ENCODE measurements around the gene MESP1. TPM values are rescaled to one million over a fixed set of nuclear protein-coding genes. Genes with fewer than 3 reads are reported as not detected.

Gene MESP1
- polyA plus RNA-seq, 4 donors, result 0.69 to 1.1 (median 0.97) TPM; not detected in 1

DNA sequence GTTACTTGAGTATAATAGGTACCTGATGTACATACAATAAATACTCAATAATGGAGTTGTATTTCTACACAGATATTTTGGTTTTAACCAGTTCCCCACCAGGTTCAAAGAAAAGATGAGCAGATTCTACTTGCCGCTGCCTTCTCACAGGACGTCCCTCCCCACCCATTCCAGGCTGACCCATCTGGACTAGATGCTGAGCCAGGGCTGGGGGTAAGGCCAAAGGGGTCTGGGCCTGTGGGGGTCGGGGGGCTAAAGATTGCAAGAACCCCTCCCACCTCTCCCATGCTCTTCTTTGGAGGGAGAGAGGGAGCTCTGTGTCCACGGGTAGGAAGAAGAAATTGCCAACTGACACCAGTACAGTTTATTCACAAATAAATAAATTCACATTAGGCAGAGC lies 1.5 kb downstream of the MESP1 start:
- Histone ChIP-seq H3K27me3 (ENCODE audit: control insufficient read depth in 3 of 3, insufficient read depth in 3 of 3, low read length in 3 of 3) (peaks cover 0 to 29% (median 0%) of the 10 kb centered on the region in 3 donors), H3K27ac (ENCODE audit: low read depth in 1 of 3, low read length in 2 of 3) (no peak overlapping the region), H3K36me3 (ENCODE audit: control insufficient read depth in 3 of 3, insufficient read depth in 2 of 3, low read depth in 1 of 3, low read length in 3 of 3) (no peaks in the 10 kb centered on the region), H3K4me1 (ENCODE audit: control insufficient read depth in 3 of 3, insufficient read depth in 2 of 3, low read depth in 1 of 3, low read length in 2 of 3) (peaks cover 0 to 10% (median 0%) of the 10 kb centered on the region in 3 donors), H3K9me3 (ENCODE audit: control insufficient read depth in 2 of 2, insufficient read depth in 1 of 2, low read depth in 1 of 2, low read length in 1 of 2) (no peaks in the 10 kb centered on the region), H3K4me3 (ENCODE audit: low read depth in 1 of 3, low read length in 3 of 3) (no peak overlapping the region)
- FAIRE-seq, result no peak
- 62 to 75% (median 66%) methylated on average over 4 of the region's 4 CpGs for WGBS, 3 donors
- no peak for DNase-seq

DNA sequence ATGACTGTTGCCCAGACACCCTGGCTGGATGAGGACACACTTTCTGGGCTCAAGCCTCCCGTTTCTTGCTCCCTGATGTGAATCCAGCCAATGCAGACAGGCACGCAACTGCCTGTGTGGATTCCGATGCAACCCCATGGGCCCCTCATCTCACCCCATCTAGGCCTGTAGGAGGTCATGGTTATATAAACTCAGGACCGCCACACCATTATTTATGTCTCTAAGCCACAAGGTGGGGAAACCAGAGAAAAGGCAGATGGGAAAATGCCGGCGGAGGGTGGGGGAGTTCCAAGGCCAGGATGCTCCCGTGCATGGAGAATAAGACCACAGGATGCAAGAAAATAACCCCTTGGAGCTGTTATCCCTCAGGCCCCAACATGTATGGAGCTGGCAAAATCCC lies 2.0 kb downstream of the MESP1 start:
- no peaks in the 10 kb centered on the region for H3K36me3 ChIP-seq (ENCODE audit: control insufficient read depth in 3 of 3, insufficient read depth in 2 of 3, low read depth in 1 of 3, low read length in 3 of 3)
- H3K9me3 ChIP-seq (ENCODE audit: control insufficient read depth in 2 of 2, insufficient read depth in 1 of 2, low read depth in 1 of 2, low read length in 1 of 2), result no peaks in the 10 kb centered on the region
- H3K27ac ChIP-seq (ENCODE audit: low read depth in 1 of 3, low read length in 2 of 3), result no peak overlapping the region
- 84 to 92% (median 88%) methylated on average over 7 of the region's 7 CpGs for WGBS, 3 donors
- peaks cover 0 to 10% (median 0%) of the 10 kb centered on the region in 3 donors for H3K4me1 ChIP-seq (ENCODE audit: control insufficient read depth in 3 of 3, insufficient read depth in 2 of 3, low read depth in 1 of 3, low read length in 2 of 3)
- H3K27me3 ChIP-seq (ENCODE audit: control insufficient read depth in 3 of 3, insufficient read depth in 3 of 3, low read length in 3 of 3), result peaks cover 0 to 29% (median 0%) of the 10 kb centered on the region in 3 donors
- FAIRE-seq (no peak), DNase-seq (no peak)
- no peak overlapping the region for H3K4me3 ChIP-seq (ENCODE audit: low read depth in 1 of 3, low read length in 3 of 3)

DNA sequence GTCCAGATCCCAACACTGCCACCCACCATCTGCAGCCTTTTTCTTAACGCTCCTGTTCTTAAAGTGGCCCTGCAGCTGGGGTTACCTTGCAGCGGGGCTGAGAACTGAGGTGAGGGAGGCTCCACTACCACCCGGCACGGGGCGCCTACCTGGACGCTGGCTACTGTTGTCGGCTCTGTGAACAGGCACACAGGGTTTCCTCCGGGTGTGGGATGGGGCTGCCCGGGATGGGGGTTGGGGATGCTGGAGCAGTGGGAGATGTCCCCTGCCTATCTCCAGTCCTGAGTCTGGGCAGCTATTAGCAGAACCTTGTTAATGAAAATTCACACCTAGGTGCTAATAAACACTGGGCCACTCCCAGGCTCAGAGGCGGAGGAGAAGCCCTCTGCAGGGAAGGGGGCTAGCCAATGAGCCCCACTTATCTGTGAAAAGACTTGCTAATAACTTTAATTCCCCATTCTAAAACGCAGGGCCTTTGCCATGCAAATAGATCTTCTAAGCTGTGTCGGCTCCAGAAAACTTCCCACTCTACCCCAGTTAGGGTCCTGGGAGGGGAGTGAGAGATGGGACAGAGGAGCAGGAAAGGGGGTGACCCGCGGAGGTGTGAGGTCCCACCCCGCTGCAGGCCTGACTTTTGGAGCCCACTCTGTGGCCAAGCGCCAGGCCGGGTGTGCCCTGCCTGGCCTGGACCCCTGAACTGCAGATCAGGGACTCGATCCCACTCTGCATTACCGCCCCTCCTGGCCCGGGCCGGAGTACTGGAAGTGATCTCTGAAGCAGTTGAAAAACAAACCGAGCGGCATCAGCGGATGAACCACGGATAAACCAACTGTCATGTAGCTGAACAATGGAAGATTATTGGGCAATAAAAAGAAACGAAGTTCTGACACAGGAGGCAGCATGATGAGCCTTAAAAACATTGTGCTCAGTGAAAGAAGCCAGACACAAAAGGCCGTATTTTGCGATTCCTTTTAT lies 3.1 kb downstream of the MESP1 start:
- FAIRE-seq (no peak), DNase-seq (no peak)
- peaks cover 0 to 29% (median 0%) of the 10 kb centered on the region in 3 donors for H3K27me3 ChIP-seq (ENCODE audit: control insufficient read depth in 3 of 3, insufficient read depth in 3 of 3, low read length in 3 of 3)
- no peaks in the 10 kb centered on the region for H3K36me3 ChIP-seq (ENCODE audit: control insufficient read depth in 3 of 3, insufficient read depth in 2 of 3, low read depth in 1 of 3, low read length in 3 of 3)
- no peak overlapping the region for H3K4me3 ChIP-seq (ENCODE audit: low read depth in 1 of 3, low read length in 3 of 3)
- 68 to 85% (median 79%) methylated on average over 28 of the region's 28 CpGs for WGBS, 3 donors
- H3K9me3 ChIP-seq (ENCODE audit: control insufficient read depth in 2 of 2, insufficient read depth in 1 of 2, low read depth in 1 of 2, low read length in 1 of 2), result no peaks in the 10 kb centered on the region
- H3K4me1 ChIP-seq (ENCODE audit: control insufficient read depth in 3 of 3, insufficient read depth in 2 of 3, low read depth in 1 of 3, low read length in 2 of 3), result peaks cover 0 to 10% (median 0%) of the 10 kb centered on the region in 3 donors
- no peak overlapping the region for H3K27ac ChIP-seq (ENCODE audit: low read depth in 1 of 3, low read length in 2 of 3)

DNA sequence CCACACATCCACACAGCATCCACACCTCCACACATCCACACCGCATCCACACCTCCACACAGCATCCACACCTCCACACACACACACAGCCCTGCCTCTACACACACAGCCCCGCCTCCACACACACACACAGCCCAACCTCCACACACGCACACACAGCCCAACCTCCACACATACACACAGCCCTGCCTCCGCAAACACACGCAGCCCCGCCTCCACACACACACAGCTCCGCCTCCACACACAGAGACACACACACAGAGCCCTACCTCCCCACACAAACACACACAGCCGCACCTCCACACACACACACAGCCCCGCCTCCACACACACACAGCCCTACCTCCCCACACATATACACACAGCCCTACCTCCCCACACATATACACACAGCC lies 4.7 kb downstream of the MESP1 start:
- FAIRE-seq (no peak), DNase-seq (no peak)
- Histone ChIP-seq H3K27ac (ENCODE audit: low read depth in 1 of 3, low read length in 2 of 3) (no peak overlapping the region), H3K4me1 (ENCODE audit: control insufficient read depth in 3 of 3, insufficient read depth in 2 of 3, low read depth in 1 of 3, low read length in 2 of 3) (peaks cover 0 to 9% (median 0%) of the 10 kb centered on the region in 3 donors), H3K9me3 (ENCODE audit: control insufficient read depth in 2 of 2, insufficient read depth in 1 of 2, low read depth in 1 of 2, low read length in 1 of 2) (no peaks in the 10 kb centered on the region), H3K27me3 (ENCODE audit: control insufficient read depth in 3 of 3, insufficient read depth in 3 of 3, low read length in 3 of 3) (peaks cover 0 to 29% (median 0%) of the 10 kb centered on the region in 3 donors), H3K4me3 (ENCODE audit: low read depth in 1 of 3, low read length in 3 of 3) (no peak overlapping the region), H3K36me3 (ENCODE audit: control insufficient read depth in 3 of 3, insufficient read depth in 2 of 3, low read depth in 1 of 3, low read length in 3 of 3) (no peaks in the 10 kb centered on the region)
- WGBS, 3 donors, result 58 to 74% (median 72%) methylated on average over 9 of the region's 9 CpGs

DNA sequence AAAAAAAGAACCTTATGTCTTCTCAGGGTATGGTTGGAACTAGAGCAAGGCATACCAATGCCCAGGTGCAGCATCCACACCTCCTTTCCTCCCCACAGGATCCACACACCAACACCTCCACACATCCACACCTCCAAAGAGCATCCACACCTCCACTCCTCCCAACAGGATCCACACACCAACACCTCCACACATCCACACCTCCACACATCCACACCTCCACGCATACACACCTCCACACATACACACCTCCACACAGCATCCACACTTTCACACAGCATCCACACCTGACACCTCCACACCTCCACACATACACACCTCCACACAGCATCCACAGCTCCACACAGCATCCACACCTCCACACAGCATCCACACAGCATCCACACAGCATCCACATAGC lies 5.3 kb downstream of the MESP1 start:
- peaks cover 0 to 6% (median 0%) of the 10 kb centered on the region in 3 donors for H3K4me1 ChIP-seq (ENCODE audit: control insufficient read depth in 3 of 3, insufficient read depth in 2 of 3, low read depth in 1 of 3, low read length in 2 of 3)
- H3K36me3 ChIP-seq (ENCODE audit: control insufficient read depth in 3 of 3, insufficient read depth in 2 of 3, low read depth in 1 of 3, low read length in 3 of 3), result no peaks in the 10 kb centered on the region
- no peak overlapping the region for H3K4me3 ChIP-seq (ENCODE audit: low read depth in 1 of 3, low read length in 3 of 3)
- 27 to 88% (median 28%) methylated on average over 1 of the region's 1 CpG for WGBS, 3 donors
- H3K27ac ChIP-seq (ENCODE audit: low read depth in 1 of 3, low read length in 2 of 3), result no peak overlapping the region
- H3K27me3 ChIP-seq (ENCODE audit: control insufficient read depth in 3 of 3, insufficient read depth in 3 of 3, low read length in 3 of 3), result peaks cover 0 to 29% (median 0%) of the 10 kb centered on the region in 3 donors
- no peaks in the 10 kb centered on the region for H3K9me3 ChIP-seq (ENCODE audit: control insufficient read depth in 2 of 2, insufficient read depth in 1 of 2, low read depth in 1 of 2, low read length in 1 of 2)
- DNase-seq, result no peak
- FAIRE-seq, result no peak

DNA sequence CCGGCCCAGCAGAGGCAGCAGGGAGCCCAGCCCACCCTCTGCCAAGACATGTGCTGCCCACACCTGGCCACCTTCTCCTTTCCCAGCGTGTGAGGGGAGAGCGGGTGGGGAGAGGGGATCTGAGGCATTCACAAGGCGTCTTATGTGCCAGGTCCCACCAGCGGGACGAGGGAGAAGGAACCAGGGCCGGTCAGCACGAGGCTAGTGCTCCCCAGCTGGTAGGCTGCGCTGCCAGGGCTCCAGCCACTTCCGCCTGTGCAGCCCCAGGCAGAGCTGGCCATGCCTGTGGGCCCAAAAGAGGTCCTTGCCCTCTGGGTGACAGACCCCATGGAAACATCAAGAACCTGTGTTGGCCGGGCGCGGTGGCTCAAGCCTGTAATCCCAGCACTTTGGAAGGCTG lies 5.9 kb downstream of the MESP1 start:
- no peak overlapping the region for H3K27ac ChIP-seq (ENCODE audit: low read depth in 1 of 3, low read length in 2 of 3)
- no peak overlapping the region for H3K4me3 ChIP-seq (ENCODE audit: low read depth in 1 of 3, low read length in 3 of 3)
- H3K36me3 ChIP-seq (ENCODE audit: control insufficient read depth in 3 of 3, insufficient read depth in 2 of 3, low read depth in 1 of 3, low read length in 3 of 3), result no peaks in the 10 kb centered on the region
- H3K4me1 ChIP-seq (ENCODE audit: control insufficient read depth in 3 of 3, insufficient read depth in 2 of 3, low read depth in 1 of 3, low read length in 2 of 3), result peaks cover 0 to 4% (median 0%) of the 10 kb centered on the region in 3 donors
- WGBS, 3 donors, result 83 to 91% (median 84%) methylated on average over 12 to 13 of the region's 13 CpGs
- no peak for DNase-seq
- peaks cover 0 to 28% (median 0%) of the 10 kb centered on the region in 3 donors for H3K27me3 ChIP-seq (ENCODE audit: control insufficient read depth in 3 of 3, insufficient read depth in 3 of 3, low read length in 3 of 3)
- no peaks in the 10 kb centered on the region for H3K9me3 ChIP-seq (ENCODE audit: control insufficient read depth in 2 of 2, insufficient read depth in 1 of 2, low read depth in 1 of 2, low read length in 1 of 2)
- FAIRE-seq, result no peak

DNA sequence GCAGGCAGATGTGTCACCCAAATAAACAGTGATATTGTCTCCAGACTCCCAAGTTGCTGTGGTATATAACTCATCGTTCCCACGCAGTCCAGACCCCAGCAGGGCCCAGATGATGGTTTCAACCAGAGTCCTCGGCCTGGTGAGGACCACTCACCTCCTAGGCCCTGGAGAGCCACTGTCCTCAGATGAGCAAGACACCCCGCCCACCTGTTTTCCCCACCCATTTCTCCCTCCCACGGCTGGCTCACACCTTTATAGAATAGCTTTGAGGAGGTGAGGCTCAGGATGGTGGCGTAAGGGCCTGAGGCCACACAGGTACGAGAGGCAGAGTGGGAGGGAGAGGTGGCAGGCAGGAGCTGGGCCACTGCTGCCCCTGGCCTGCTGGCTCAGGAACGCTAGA lies 7.5 kb downstream of the MESP1 start:
- Histone ChIP-seq H3K9me3 (ENCODE audit: control insufficient read depth in 2 of 2, insufficient read depth in 1 of 2, low read depth in 1 of 2, low read length in 1 of 2) (no peaks in the 10 kb centered on the region), H3K4me3 (ENCODE audit: low read depth in 1 of 3, low read length in 3 of 3) (no peak overlapping the region), H3K27ac (ENCODE audit: low read depth in 1 of 3, low read length in 2 of 3) (no peak overlapping the region), H3K4me1 (ENCODE audit: control insufficient read depth in 3 of 3, insufficient read depth in 2 of 3, low read depth in 1 of 3, low read length in 2 of 3) (no peaks in the 10 kb centered on the region), H3K36me3 (ENCODE audit: control insufficient read depth in 3 of 3, insufficient read depth in 2 of 3, low read depth in 1 of 3, low read length in 3 of 3) (no peaks in the 10 kb centered on the region), H3K27me3 (ENCODE audit: control insufficient read depth in 3 of 3, insufficient read depth in 3 of 3, low read length in 3 of 3) (peaks cover 0 to 16% (median 0%) of the 10 kb centered on the region in 3 donors)
- 77 to 83% (median 80%) methylated on average over 8 of the region's 8 CpGs for WGBS, 3 donors
- DNase-seq, result no peak
- FAIRE-seq, result no peak

DNA sequence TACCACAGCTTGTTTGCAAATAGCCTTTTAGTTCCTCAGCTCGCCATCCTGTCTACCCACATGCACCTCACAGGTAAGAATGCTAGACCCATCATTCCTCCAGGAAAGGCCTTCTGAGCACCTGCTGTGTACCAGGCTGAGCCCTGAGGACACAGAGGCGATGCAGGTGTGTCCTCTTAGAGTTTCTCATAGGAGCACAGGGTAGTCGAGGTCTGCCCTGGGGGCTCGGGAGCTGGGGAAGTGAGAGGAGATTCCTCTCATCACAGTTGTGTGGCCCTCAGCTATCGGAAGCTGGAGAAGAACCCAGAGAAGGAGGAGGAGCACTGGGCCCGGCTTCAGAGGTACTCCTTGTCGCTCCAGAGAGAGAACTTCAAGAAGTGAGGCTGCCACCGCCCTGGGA lies 8.0 kb downstream of the MESP1 start:
- WGBS, 3 donors, result 88 to 90% (median 90%) methylated on average over 8 of the region's 8 CpGs
- no peak for FAIRE-seq
- no peaks in the 10 kb centered on the region for H3K4me1 ChIP-seq (ENCODE audit: control insufficient read depth in 3 of 3, insufficient read depth in 2 of 3, low read depth in 1 of 3, low read length in 2 of 3)
- no peaks in the 10 kb centered on the region for H3K9me3 ChIP-seq (ENCODE audit: control insufficient read depth in 2 of 2, insufficient read depth in 1 of 2, low read depth in 1 of 2, low read length in 1 of 2)
- H3K27ac ChIP-seq (ENCODE audit: low read depth in 1 of 3, low read length in 2 of 3), result no peak overlapping the region
- no peak overlapping the region for H3K4me3 ChIP-seq (ENCODE audit: low read depth in 1 of 3, low read length in 3 of 3)
- peaks cover 0 to 10% (median 0%) of the 10 kb centered on the region in 3 donors for H3K27me3 ChIP-seq (ENCODE audit: control insufficient read depth in 3 of 3, insufficient read depth in 3 of 3, low read length in 3 of 3)
- no peaks in the 10 kb centered on the region for H3K36me3 ChIP-seq (ENCODE audit: control insufficient read depth in 3 of 3, insufficient read depth in 2 of 3, low read depth in 1 of 3, low read length in 3 of 3)
- DNase-seq, result no peak

Data from small intestine (tissue), 7 donors.